ENCODE results near the gene WDR76. TPM values are rescaled to one million over a fixed set of nuclear protein-coding genes. Genes with fewer than 3 reads are reported as not detected.

The WDR76 gene
- total RNA-seq, 1 experiment from 2014 or later, result 29.6 TPM

- Histone ChIP-seq H4K91ac (ENCODE audit: insufficient read length, low read depth, low read length) (no peak overlapping the region), H3K79me2 (ENCODE audit: insufficient read depth, low read length) (peaks cover 4% of the 10 kb centered on the region; the same call in 1 of the 2 replicates), H2BK12ac (ENCODE audit: insufficient read length, low read depth, low read length) (no peak overlapping the region), H4K8ac (replicated peaks; ENCODE audit: insufficient read length, low read depth, low read length) (no peak overlapping the region), H3K14ac (ENCODE audit: insufficient read depth, low read length) (no peak overlapping the region), H3K18ac (ENCODE audit: insufficient read length, low read depth, low read length) (no peak overlapping the region), H3K4ac (ENCODE audit: low read depth, low read length) (no peak overlapping the region), H2BK5ac (ENCODE audit: insufficient read length, low read length) (no peak overlapping the region), H2AK5ac (ENCODE audit: insufficient read length, low read length) (no peak overlapping the region), H3K27ac (ENCODE audit: insufficient read length, low read depth, low read length) (no peak overlapping the region), H2AFZ (ENCODE audit: low read length) (no peak overlapping the region), H4K5ac (ENCODE audit: insufficient read length, low read depth, low read length) (no peak overlapping the region), H2BK120ac (ENCODE audit: low read depth, low read length, poor library complexity, severe bottlenecking) (no peak overlapping the region), H3K4me2 (ENCODE audit: insufficient read depth, insufficient read length, low read length) (no peak overlapping the region), H3T11ph (ENCODE audit: low read length) (no peak overlapping the region), H3K56ac (ENCODE audit: insufficient read length, low read depth, low read length) (no peak overlapping the region), H3K27me3 (ENCODE audit: insufficient read depth, low read length) (no peaks in the 10 kb centered on the region), H3K79me1 (ENCODE audit: insufficient read depth, low read depth, low read length, poor library complexity, severe bottlenecking) (peaks cover 12% of the 10 kb centered on the region), H3K9me3 (ENCODE audit: control insufficient read depth, low read depth, low read length) (no peaks in the 10 kb centered on the region), H3K23ac (ENCODE audit: insufficient read length, low read depth, low read length) (no peak overlapping the region), H3K4me1 (ENCODE audit: insufficient read depth, low read length) (no peaks in the 10 kb centered on the region; the same call in 1 of the 2 replicates), H3K9ac (ENCODE audit: extremely low read depth, insufficient read length, low read length) (no peak overlapping the region), H4K20me1 (ENCODE audit: control insufficient read depth, insufficient read depth, insufficient read length) (no peaks in the 10 kb centered on the region), H3K23me2 (ENCODE audit: insufficient read length, low read depth, low read length, poor library complexity, severe bottlenecking) (peaks cover 3% of the 10 kb centered on the region), H2BK15ac (ENCODE audit: low read depth, low read length) (no peak overlapping the region), H2BK20ac (ENCODE audit: low read depth, low read length, poor library complexity, severe bottlenecking) (no peak overlapping the region)
- 0 out of 4 replicates have a peak, but pooled peaks cover 0 to 6% of the 10 kb centered on the region in 2 experiments for H3K4me1 Mint-ChIP-seq
- TF ChIP-seq CTCF (conservative IDR thresholded peaks at IDR 0.05), result no peak
- peaks cover 11 to 19% of the 10 kb centered on the region in 2 experiments for H3K9me3 Mint-ChIP-seq
- no peak overlapping the region for H3K4me3 Mint-ChIP-seq
- WGBS (ENCODE audit: extremely low coverage, insufficient read length, low lambda C conversion rate), result no CpG with 5 or more reads among the region's 3 CpGs
- peaks cover 12% of the 10 kb centered on the region for H3K27me3 Mint-ChIP-seq (ENCODE audit: low read depth)
- no peak for DNase-seq
- H3K36me3 Mint-ChIP-seq (ENCODE audit: insufficient read depth in 1 of 3, low read depth in 3 of 3), result peaks cover 18 to 41% (median 36%) of the 10 kb centered on the region in 3 experiments
- peak overlapping the region in 1 of 3 experiments; percentile 5; a peak in 1 of 7 replicates for H3K27ac Mint-ChIP-seq
These were observed 5.3 kb upstream of the WDR76 start for GRCh38 chr15:43821505-43821904.
